GM18499 (cell line): ENCODE data around the gene METTL1.
"Not testable (repeated sequence)": the region's sequence is repeated elsewhere in the genome, so short reads cannot be mapped to it uniquely, and the experiment has no call there.

ENCODE experiments used
- ATAC-seq: cut with Tn5 transposase; IDR thresholded peaks from one replicate; pipeline ENCODE4 v1.9.1; 2021; ENCODE audit warnings: moderate number of reproducible peaks; ENCODE audit not compliant: insufficient read depth, unreplicated experiment

The METTL1 gene

DNA sequence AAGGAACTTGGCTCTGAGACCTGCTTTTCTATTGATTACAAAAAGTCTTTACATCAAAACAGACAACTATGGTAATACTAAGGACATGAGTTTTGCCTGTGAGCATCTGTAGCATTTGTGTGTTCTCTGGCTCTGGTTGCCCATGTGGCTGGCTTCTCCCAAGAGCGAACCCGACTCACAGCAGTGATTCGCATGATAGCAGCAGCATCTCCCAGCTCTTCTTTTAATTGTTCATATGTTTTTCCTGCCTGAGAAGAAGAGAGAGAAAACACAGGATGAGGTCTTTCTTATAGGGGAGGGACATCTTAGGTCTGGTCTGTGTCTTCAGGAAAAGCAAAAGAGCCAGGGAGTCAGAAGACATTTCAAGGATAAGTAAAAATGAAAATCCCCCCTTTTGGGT, 29.1 kb upstream of the METTL1 start:
- no peak for ATAC-seq

DNA sequence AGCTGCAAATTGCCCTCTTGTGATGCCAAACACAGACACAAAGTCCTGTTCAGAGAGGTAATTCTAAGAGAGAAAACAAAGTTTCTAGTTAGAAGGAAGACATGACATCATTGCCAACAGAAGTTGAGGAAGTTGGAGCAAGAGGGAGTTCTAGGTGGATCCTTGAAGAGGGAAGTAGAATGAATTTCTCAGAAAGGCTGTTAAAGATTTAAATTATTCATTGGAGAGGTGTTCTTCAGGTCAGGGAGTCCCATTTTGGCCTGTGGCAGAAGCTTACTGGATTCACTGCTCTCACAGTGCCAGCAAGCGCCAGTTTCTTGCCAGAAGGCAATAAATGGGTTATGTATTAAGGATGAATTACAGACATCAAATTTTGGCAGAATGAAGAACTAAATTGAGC, 26.0 kb upstream of the METTL1 start:
- no peak for ATAC-seq

DNA sequence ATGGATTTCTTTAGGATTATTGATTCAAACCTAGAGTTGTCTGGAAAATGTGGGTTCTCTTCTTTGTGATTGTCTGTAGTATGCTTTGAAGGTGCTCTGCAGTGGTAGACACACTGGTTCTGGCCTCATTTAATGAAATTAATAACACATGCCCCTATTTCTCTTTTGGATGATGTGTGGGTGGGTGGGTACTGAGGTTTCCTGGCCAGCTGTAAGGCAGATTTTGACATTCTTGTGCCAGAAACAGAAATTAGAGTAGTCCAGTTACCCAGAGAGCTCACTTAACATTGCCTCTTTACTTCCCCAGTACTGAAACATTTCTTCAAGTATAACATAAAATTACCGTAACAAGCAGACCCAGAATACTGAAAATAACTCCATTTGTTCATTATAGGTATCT, 25.1 kb upstream of the METTL1 start:
- ATAC-seq, result no peak

DNA sequence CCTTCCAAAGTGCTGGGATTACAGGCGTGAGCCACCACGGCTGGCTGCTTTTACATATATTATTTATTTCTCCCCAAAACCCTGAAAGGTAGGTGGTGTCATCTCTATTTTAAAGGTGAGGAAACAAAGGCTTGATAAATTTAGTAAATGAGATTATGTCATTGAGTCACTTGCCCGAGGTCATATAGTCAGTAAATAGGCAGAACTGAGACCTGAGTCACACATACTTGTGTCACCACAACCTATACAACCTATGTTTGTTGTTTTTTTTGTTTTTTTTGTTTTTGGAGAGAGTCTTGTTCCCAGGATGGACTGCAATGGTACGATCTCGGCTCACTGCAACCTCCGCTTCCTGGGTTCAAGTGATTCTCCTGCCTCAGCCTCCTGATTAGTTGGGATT, 23.4 kb upstream of the METTL1 start:
- ATAC-seq, result no peak

DNA sequence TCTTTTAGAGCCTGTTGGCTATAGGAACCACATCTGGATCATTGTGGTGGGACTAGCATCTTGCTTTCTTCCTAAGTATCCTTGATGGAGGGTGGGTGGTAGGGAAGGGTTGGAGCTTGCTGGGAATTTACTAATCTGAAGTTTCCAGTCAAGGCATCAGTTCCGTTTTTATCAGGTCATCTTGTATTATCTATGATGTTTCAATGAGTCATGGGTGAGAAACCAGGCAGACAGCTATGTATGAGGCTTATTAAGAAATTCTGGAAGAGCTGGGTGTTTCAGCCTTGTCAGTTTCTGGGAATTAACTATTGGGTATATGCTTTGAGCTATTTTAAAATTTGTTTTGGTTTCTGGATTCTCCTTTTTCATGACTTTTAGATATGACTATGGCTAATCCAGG, 22.0 kb upstream of the METTL1 start:
- no peak for ATAC-seq

DNA sequence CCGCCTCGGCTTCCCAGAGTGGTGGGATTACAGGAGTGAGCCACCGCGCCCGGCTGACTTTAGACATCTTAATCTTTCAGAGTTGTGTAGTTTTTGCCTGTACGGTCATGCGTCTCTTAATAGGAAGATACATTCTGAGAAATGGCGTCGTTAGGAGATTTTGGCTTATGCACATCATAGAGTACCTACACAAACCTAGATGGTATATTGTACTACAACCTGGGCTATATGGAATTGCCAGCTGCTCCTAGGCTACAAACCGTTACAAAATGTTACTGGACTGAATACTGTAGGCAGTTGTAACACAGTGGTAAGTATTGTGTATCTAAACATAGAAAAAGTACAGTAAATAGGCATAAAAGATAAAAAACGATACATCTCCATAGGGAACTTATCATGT, 12.0 kb upstream of the METTL1 start:
- ATAC-seq, result no peak

DNA sequence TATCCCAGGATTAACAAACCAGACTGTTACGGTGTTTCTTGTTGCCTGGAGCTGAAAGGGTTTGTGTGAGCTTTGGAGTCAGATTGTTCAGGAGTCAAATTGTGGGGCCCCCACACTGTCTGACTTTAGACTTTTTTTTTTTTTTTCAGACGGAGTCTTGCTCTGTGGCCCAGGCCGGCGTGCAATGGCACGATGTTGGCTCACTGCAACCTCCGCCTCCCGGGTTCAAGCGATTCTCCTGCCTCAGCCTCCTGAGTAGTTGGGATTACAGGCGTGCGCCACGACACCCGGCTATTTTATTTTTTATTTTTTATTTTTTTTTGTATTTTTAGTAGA, 11.5 kb upstream of the METTL1 start:
- ATAC-seq, result no peak

DNA sequence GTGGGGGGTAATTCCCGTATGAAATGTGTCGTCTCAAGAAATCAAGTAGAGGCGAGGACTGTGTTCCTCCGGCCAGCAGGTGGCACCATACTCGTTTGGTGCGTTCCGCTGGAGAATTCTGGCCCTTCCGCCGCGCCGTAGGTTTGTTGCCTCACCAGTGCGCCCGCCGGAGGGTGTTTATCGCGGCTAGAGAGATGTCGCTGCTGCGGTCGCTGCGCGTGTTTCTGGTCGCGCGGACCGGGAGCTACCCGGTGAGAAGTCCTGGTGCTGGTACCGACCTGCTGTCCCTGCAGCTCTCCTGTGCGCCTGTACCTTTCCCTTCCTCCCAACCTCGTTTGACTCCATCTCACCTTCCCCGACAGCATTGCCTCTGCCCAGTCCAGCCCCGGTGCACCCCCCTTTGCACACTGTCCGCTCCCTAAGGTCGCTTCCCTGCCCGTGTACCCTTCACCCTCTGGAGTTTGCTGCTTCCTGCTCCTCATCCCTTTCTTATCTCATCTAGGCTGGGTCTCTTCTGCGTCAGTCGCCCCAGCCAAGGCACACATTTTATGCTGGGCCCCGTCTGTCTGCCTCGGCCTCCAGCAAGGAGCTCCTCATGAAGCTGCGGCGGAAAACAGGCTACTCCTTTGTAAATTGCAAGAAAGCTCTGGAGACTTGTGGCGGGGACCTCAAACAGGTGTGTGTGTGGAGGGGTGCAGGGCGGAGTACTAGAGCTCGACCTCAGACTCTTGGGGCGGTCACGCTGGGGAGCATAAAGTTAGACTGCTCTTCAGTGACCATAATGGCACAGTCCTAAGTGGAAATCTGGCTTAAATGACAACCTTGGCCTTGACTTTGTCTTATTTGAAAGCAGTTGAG, 10.9 kb upstream of the METTL1 start, which contains the start of gene TSFM:
Gene TSFM, plus strand, starts transcription at position 180 of the 858 bp plus-strand sequence. Its CDS starts 15 bp downstream, at position 195.
- peak; percentile 87 for ATAC-seq

DNA sequence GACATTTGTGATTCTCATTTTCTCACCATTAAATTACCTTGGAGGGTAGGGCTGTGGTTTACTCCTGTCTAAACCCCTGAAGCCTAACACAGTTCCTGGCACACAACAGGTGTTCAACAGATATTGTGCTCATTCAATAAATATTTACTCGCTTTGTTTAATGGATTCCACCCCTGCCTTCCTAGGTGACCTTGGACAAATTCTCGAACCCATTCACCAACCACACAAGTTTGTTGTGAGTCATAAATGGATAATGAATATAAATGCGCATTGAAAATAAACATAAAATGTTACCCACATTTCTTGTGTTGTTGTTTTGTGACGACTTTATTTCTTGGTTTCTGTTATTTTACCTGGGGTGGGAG, 10.3 kb upstream of the METTL1 start:
- ATAC-seq, result no peak

DNA sequence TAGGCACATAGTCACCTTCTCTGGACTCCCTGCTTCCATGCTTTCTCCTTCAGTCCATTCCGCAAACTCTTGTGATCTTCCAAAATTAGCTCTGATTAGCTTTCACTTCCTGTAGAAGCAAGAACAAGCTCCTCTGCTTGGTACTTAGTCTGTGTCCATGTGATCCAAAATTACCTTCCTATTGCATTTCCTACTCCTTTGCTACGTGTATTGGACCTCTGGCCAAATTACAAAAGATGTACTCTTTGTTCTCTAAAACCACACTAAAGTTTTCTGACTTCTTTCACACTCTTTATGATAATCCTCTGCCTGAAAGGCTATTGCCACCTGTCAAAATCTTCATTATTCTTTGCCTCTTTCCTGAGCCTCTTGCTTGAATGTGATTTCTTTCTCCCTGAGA, 9.9 kb upstream of the METTL1 start:
- no peak for ATAC-seq

DNA sequence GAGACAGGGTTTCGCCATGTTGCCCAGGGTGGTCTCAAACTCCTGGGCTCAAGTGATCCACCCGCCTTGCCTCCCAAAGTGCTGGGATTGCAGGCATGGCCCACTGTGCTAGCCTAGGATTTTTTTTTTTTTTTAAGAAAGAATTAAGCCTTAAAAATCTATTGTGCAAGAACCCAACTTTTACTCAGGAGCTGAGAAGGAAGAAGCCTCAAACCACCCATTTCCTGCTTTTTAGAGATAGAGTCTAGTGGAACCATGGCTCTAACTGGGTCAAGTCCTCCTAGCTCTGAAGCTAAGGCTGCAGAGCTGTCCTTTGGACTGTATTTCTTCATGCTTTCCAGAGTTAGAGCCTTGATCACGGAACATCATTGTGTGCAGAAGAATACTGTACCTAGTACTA, 9.3 kb upstream of the METTL1 start:
- no peak for ATAC-seq

DNA sequence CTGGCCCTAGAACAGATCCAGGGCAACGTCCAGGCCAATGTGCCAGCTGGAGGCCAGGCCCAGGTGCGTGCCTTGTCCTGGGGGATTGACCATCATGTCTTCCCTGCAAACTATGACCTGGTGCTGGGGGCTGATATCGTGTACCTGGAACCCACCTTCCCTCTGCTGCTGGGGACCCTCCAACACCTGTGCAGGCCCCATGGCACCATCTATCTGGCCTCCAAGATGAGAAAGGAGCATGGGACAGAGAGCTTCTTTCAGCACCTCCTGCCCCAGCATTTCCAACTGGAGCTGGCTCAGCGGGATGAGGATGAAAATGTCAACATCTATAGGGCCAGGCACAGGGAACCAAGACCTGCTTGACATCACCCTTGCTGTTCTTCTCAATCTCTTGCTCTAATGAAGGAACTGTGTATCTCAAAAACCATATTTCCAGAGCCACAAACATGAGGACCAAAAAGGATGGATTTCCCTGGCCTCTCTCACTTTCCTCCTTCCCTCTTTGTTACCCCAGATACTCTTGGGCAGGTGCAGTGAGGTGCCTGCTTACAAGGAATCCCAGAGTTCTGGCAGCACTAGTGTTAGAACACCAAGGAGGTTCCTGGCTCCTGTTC, 8.5 kb upstream of the METTL1 start:
- ATAC-seq, result no peak

DNA sequence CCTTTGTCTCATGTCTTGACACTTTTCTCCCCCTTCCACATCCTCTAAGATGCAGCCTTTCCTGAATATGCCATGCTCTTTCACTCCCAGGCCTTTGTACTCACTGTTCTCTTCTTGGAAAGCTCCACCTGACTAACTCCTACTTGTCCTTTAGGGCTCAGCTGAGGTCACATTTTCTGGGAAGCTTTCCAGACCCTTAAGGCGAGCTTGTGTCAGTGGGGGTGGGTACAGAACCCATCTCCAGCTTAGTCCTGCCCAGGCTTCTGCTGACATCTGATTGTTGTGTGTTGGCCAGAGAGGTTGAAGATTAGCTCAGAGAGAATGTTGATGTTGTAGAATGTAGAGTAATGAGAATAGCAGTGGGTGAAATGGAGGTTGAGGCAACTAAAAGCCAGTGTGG, 7.8 kb upstream of the METTL1 start:
- no peak for ATAC-seq

DNA sequence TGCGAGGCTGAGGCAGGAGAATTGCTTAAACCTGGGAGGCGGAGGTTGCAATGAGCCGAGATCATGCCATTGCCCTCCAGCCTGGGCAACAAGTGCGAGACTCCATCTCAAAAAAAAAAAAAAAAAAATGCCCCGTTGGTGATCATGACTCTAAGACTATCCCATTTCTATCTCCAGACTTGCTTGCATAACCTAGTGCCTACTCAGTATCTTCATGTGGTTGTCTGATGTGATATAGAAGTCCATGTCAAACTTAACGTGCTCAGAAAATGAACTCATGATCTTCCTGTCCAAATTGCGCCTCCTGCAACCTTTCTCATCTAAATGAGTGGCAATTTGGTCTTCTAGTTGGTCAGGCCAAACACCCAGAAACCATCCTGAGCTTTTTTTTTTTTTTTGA, 6.0 kb upstream of the METTL1 start:
- no peak for ATAC-seq

DNA sequence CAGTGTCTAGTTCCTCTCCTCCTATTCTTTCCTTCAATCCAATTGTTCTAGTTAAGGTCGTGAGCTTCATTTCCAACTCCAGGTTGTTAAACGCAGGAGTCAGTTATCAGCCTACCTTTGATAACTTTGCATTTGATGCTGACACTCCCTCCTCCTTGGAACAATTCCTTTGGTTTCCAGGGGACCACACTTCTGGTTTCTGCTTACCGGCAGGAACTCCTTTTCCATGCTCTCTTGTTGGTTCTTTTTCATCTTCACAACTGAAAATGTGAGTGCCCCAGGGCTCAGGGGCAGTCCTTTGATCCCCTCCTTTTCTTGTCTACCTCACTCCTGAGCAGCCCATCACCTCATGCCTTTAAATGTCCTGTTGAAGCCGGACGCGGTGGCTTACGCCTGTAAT, 5.5 kb upstream of the METTL1 start:
- ATAC-seq, result no peak

DNA sequence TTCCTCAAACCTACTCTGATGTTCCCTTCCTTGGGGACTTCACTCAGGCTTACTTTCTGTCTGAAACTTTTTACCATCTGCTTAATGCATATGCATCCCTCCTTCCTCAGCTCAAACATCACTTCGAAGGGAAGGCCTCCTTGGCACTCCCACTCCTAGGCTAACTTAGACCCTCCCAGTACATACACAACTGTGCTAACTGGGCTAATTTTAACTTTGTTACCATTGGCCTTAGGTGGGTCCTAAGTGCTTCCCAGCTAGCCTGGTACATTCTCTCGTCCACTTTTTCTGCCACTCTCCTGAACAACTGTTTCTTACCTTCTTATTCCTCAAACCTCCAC, 4.3 kb upstream of the METTL1 start:
- ATAC-seq, result no peak

DNA sequence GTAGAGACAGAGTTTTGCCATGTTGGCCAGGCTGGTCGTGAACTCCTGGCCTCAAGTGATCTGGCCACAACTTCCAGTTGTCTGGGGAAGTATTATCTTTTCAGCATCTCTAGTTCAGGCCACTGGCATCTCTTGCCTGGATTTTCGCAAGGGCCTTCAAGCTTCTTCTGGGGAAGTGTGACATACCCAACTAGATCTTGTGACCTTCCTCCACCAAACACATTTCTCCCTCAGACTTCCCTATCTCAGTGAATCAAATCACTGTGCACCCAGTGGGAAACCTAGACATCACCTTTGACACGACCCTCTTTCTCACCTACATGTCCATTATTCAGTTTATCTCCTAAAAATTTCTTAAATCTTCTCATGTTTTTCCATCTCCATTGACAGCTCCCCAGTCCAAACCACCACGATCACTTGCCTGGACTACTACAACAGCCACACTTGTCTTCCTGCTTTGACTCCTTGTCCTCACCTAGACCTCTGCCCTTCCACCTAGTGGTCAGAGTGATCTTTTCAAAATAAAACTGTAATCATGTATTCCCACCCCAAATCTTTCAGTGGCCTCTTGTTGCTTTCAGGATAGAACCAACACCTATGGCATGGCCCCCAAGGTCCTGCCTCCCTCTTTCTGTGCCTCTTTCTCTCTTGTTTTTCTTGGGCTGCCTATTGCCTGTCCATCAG, 3.8 kb upstream of the METTL1 start:
- no peak for ATAC-seq

DNA sequence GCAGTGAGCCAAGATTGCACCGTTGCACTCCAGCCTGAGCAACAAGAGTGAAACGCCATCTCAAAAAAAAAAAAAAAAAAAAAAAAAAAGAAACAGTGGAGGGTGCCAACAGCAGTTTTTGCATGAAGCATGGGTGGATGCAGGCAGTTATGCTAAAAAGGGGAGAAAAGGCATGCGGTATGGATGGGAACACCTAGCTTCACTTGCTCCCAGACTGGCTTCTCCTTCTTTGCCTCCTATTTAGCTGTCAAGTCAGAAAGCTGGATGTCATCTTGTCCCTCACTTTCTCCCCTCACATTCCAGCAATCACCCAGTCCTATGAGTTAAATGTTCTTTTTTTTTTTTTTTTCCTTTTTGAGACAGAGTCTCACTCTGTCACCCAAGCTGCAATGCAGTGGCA, 3.1 kb upstream of the METTL1 start:
- no peak for ATAC-seq

DNA sequence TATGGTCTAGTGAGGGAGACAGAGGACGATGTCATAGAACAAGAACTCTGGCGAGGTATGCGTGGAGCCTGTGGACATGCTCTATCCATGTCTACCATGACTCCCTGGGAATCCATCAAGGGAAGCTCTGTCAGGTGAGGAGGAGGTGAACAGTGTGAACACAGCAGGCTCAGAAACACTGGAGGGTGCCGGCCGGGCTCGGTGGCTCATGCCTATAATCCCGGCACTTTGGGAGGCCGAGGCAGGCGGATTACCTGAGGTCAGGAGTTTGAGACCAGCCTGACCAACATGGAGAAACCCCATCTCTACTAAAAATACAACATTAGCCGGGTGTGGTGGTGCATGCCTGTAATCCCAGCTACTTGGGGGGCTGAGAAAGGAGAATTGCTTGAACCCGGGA, 2.7 kb upstream of the METTL1 start:
- not testable (repeated sequence) for ATAC-seq

DNA sequence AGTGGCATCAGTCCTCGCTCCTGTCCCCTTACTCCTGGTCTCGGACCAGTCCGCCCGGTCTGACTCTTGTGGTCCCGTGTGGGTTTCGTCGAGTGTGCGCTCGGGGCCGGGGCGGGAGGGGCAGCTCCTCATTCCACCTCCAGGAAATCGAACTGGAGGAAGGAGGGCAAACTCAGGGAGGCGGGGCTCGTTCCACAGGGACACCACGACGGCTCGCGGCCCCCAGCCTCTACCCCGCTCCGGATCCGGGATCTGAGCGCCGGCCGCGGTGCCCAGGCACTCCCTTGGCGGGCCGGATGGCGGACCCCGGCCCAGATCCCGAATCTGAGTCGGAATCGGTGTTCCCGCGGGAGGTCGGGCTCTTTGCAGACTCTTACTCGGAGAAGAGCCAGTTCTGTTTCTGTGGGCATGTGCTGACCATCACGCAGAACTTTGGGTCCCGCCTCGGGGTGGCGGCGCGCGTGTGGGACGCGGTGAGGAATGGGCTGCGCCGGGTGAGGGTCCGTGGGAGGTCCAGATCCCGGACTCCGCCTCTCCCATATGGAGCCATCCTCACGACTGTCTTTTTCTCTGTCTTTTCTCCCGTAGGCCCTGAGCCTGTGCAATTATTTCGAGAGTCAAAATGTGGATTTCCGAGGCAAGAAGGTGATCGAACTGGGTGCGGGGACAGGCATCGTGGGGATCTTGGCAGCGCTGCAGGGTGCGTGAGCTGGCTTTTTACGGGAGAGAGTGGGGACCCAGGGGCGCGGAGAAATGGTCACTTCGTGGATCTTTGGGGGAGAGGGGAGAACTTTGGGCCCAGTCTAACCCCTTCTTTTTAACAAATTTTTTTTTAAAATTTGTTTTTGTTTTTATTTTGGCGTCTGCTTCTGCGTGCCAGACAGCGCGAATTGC, 771 bp upstream of the METTL1 start, which contains the start of gene EEF1AKMT3:
Gene EEF1AKMT3, plus strand, starts transcription at position 186 of the 894 bp plus-strand sequence. Its CDS starts 111 bp downstream, at position 297.
- no peak for ATAC-seq
